Activated naive CD4-positive, alpha-beta T cell treated with anti-CD3 and anti-CD28 coated beads, Interleukin-2, amount 50 U/mL, for 72 hours (primary cell): Measurements from ENCODE around the gene CGB1. TPM values are rescaled to one million over a fixed set of nuclear protein-coding genes. Genes with fewer than 3 reads are reported as not detected.
"Not testable (repeated sequence)": the region's sequence is repeated elsewhere in the genome, so short reads cannot be mapped to it uniquely, and the experiment has no call there.

ENCODE experiments used
- ATAC-seq, 2 donors: fragments of 150-1000 bp; cut with Tn5 transposase; 2 replicates each; pipeline ENCODE4 v1.10.0; 2021; ENCODE audit warnings: mild to moderate bottlenecking in 2 of 2, moderate library complexity in 2 of 2
- DNase-seq, 2 donors: peaks; one replicate each; pipeline ENCODE4 v3.0.0; 2021 to 2022; ENCODE audit warnings: low spot score in 2 of 2
- H3K27ac Mint-ChIP-seq, 2 donors: one replicate each; pipeline ENCODE4 v1.8.0; 2022; ENCODE audit warnings: mild to moderate bottlenecking in 2 of 2, mixed read lengths in 2 of 2
- H3K36me3 Mint-ChIP-seq, 2 donors: one replicate each; pipeline ENCODE4 v1.8.0; 2022; ENCODE audit warnings: mixed read lengths in 2 of 2
- H3K9me3 Mint-ChIP-seq, 2 donors: one replicate each; pipeline ENCODE4 v1.8.0; 2022; ENCODE audit warnings: mixed read lengths in 2 of 2
- total RNA-seq, 2 donors: library from RNA; stranded (reverse); gene quantifications; one replicate each; pipeline ENCODE4 v1.2.3, GENCODE V29; 2022

The CGB1 gene
- total RNA-seq, result not detected

DNA sequence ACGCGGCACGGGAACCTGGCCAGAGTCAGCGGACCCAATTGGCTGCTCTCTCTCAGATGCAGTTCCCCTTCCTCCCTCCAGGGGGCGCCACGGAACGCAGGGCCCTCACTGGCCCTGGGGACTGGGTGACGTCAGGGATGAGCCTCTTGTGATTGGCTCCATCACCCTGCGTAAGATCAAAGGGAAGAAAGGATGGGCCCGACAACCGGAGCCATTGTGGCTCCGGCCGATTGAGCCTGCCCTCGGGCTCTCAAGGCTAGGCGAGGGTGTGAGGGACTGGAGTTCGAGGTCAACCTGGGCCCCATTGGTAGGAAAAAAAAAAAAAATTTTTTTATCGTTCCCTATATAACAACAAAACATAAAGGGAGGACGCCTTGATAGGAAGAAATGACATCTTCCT is at the start of gene CGB1:
CGB1 (minus strand) TSS at position 81 of the 400 bp plus-strand sequence. CDS start 184 bp downstream, outside the sequence.
- DNase-seq (peak in 1 of 2 donors; percentile 70), ATAC-seq (peak; percentile 61 to 81)
- not testable (repeated sequence) for H3K9me3 Mint-ChIP-seq, H3K36me3 Mint-ChIP-seq, H3K27ac Mint-ChIP-seq

DNA sequence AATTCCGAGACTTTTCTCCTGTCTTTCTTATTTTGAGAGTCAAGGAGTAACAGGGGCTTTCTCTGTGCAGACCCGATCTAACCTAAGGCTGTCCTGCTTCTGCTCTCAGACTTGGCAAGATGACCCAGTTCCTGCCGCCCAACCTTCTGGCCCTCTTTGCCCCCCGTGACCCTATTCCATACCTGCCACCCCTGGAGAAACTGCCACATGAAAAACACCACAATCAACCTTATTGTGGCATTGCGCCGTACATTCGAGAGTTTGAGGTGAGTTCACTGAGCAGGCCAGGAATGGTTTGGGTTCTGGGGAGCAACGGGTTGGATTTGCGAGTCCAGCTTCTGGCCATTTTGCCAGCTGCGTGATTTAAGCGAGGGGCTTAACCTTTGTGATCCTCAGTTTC is 49.6 kb upstream of the CGB1 start:
- ATAC-seq (no peak), DNase-seq (no peak)
- H3K27ac Mint-ChIP-seq, result peak overlapping the region; percentile 94 to 100
- peaks cover 31 to 32% of the 10 kb centered on the region in 2 donors for H3K36me3 Mint-ChIP-seq
- no peaks in the 10 kb centered on the region for H3K9me3 Mint-ChIP-seq

DNA sequence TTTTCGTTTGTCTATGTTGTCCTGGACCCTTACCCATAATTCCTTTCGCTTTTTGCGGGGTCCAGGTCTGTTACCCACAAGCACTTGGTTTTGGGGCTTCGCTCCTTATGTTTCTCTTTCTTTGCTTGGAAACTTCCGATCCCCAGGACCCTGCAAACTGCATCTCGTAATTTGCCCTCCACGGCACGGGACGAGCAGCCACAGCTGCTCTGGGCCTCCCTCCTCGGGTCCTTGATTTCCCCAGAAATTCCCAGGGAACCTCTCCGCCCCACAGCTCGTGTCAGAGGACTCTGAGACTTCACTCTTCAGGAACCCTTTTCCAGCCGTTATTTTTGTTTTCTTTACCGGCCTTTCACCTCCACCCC is 49.2 kb upstream of the CGB1 start:
- Mint-ChIP-seq H3K36me3 (peaks cover 28 to 31% of the 10 kb centered on the region in 2 donors), H3K9me3 (no peaks in the 10 kb centered on the region), H3K27ac (peak overlapping the region; percentile 94 to 100)
- ATAC-seq (no peak), DNase-seq (no peak)

DNA sequence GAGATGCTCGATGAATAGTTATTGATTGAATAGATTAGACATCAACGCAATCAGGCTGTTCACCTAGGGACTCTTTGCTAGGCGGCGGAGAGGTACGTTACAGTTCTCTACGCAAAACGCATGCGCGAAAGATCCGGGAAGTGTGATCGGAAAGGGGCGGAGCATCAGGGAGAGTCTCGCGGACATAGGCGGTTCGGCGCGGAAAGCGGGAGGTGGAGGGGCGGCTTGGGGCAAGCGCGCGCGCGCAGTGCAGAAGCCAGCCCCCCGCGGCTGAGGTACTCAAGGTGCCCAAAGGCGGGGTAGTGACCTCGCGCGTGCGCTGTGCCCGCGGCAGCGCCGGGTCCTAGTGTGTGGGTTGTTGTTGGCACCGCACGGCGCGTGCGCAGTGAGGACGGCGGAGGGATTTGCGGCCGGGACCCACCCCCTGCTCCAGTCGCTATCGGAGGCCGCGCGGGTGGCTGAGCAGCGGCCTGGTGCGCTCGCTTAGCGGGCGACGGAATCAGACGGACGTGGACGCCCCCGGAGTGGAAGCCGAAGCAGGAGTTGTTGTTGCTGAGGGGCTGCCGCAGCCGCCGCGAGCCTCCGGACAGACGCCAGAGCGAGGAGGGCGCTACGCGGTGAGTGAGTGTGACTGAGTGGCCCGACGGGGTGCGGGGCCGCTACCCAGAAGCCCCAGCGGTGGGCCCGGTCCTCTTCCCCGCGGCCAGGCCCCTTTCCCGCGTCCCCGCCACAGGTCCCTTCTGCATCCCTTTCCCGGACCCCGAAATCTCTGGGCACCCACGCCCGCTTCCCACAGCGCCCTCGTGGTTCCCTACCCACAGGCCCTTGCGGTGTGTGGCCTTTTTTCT is 48.5 kb upstream of the CGB1 start, which contains the start of gene SNRNP70:
SNRNP70 (plus strand) TSS at position 432 of the 848 bp plus-strand sequence. CDS start 964 bp downstream, outside the sequence.
- peak within 1 kb of the TSS; percentile 94 to 100 for H3K27ac Mint-ChIP-seq
- ATAC-seq, result peak; percentile 95 to 98
- H3K9me3 Mint-ChIP-seq, result no peaks in the 10 kb centered on the region
- peak; percentile 98 to 100 for DNase-seq
- peaks cover 22 to 25% of the 10 kb centered on the region in 2 donors for H3K36me3 Mint-ChIP-seq

DNA sequence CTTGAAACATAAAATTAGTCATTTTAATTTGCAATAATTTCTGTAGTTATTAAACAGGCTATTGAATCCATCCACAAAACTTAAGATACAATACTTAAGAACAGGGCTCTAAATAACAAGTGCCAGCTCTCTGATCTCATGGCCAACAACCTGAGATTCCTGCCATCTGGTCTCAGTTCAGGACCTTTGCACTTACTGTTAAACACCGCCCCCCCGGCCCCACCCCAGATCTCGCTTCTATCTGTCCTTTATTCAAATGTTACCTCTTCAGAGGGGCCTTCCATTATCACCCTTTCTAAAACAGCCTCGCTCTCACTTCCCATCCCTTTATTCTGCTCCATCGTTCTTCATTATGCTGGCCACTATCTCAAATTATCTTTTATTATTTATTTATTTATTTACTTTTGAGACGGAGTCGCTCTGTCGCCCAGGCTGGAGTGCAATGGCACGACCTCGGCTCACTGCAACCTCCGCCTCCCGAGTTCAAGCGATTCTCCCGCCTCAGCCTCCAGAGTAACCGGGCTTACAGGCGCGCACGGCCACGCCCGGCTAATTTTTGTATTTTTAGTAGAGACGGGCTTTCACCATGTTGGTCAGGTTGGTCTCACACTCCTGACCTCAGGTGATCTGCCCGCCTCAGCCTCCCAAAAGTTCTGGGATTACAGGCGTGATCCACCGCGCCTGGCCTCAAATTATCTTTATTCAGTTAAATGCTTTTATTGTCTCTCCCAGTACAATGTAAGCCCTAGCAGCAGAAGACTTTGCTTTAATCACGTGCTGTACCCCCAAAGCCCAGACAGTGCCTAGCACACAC is 47.7 kb upstream of the CGB1 start:
- H3K9me3 Mint-ChIP-seq, result no peaks in the 10 kb centered on the region
- H3K36me3 Mint-ChIP-seq, result peaks cover 19 to 23% of the 10 kb centered on the region in 2 donors
- no peak for ATAC-seq
- DNase-seq, result no peak
- H3K27ac Mint-ChIP-seq, result peak overlapping the region; percentile 94 to 100

DNA sequence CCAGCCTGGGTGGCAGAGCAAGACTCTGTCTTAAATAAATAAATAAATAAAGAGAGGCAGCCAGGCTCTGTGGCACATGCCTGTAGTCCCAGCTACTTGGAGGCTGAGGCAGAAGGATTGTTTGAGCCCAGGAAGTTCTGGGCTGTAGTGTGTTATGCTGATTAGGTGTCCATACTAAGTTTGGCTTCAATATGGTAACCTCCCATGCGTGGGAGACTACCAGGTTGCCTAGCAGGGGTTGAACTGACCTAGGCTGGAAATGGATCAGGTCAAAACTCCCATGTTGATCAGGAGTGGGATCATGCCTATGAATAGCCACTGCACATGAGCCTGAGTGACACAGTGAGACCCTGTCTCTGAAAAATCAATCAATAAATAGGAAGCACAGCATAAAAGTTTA is 44.6 kb upstream of the CGB1 start:
- H3K27ac Mint-ChIP-seq, result no peak overlapping the region
- no peaks in the 10 kb centered on the region for H3K9me3 Mint-ChIP-seq

DNA sequence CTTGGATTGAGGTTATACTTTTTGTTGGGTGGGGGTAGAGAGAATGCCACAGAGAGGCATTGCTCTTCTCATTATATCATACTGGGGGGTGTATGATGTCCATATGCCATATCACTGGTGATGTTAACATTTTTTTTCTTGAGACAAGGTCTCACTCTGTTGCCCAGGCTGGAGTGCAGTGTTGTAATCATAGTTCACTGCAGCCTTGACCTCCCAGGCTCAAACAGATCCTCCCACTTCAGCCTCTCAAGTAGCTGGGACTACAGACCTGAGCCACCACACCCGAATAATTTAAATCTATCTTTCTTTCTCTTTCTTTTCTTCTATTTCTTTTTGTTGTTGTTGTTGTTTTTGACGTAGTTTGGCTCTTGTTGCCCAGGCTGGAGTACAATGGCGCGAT is 43.7 kb upstream of the CGB1 start:
- DNase-seq (no peak), ATAC-seq (no peak)
- H3K36me3 Mint-ChIP-seq, result peaks cover 0 to 4% of the 10 kb centered on the region in 2 donors
- H3K9me3 Mint-ChIP-seq, result no peaks in the 10 kb centered on the region
- H3K27ac Mint-ChIP-seq, result no peak overlapping the region

More for the DNA sequence above, 44.6 kb upstream of the CGB1 start:
- DNase-seq, result no peak
- ATAC-seq, result no peak
- H3K36me3 Mint-ChIP-seq, result peaks cover 6 to 13% of the 10 kb centered on the region in 2 donors

DNA sequence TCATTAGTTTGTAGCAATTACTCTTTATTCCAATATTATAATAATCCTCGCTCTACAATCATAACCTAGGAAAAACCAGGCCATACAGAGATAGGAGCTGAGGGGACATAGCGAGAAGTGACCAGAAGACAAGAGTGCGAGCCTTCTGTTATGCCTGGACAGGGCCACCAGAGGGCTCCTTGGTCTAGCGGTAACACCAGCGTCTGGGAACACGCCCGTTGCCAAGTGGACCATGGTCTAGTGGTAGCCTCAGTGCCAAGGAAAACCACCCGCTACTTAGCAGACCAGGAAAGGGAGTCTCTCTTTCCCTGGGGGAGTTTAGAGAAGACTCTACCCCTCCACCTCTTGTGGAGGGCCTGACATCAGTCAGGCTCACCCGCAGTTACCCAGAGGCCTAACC is 38.2 kb upstream of the CGB1 start:
- H3K27ac Mint-ChIP-seq, H3K9me3 Mint-ChIP-seq, ATAC-seq, DNase-seq: not testable (repeated sequence)
- peaks cover 10 to 16% of the 10 kb centered on the region in 2 donors for H3K36me3 Mint-ChIP-seq

DNA sequence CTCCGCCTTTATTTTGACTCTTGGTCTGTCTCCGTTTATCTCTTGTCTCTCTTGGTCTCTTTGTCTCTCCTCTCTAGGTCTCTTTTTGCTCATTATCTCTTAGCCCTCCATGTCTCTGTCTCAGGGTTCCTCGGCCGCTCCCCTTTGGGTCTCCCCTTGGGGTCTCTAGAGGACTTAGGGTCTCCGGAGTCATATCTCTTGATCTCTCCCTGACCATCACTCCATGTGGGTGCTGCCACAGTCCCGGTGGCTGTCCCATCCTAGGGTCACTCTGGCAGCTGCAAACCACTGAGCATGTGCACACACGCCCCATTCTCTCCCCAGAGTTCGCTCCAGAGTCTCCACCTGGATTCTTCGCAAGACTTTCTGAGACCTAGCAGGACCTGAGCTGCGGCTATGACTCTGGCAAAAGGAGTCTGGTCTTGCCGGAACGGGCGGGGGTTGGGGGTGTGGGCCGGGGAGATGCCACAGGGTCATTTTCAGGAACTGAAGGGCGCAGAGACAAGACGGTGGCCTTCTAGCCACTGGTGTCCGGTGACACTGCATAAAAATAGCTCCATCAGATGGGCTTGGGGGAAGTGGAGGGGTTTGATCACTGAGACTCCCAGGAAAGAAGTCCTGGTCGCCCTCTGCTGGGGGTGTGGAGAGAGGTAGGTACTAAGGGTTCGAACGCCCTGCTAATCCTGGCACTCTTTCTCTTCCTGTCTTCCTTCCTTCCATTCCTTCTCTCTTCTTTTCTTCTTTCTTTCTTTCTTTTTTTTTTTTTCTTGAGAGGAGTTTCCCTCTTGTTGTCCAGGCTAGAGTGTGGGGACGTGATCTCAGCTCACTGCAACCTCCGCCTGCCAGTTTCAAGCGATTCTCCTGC is 37.1 kb upstream of the CGB1 start:
- H3K36me3 Mint-ChIP-seq, result peaks cover 10 to 22% of the 10 kb centered on the region in 2 donors
- no peak for DNase-seq
- H3K27ac Mint-ChIP-seq, result no peak overlapping the region
- H3K9me3 Mint-ChIP-seq, result peaks cover 0 to 8% of the 10 kb centered on the region in 2 donors
- no peak for ATAC-seq

DNA sequence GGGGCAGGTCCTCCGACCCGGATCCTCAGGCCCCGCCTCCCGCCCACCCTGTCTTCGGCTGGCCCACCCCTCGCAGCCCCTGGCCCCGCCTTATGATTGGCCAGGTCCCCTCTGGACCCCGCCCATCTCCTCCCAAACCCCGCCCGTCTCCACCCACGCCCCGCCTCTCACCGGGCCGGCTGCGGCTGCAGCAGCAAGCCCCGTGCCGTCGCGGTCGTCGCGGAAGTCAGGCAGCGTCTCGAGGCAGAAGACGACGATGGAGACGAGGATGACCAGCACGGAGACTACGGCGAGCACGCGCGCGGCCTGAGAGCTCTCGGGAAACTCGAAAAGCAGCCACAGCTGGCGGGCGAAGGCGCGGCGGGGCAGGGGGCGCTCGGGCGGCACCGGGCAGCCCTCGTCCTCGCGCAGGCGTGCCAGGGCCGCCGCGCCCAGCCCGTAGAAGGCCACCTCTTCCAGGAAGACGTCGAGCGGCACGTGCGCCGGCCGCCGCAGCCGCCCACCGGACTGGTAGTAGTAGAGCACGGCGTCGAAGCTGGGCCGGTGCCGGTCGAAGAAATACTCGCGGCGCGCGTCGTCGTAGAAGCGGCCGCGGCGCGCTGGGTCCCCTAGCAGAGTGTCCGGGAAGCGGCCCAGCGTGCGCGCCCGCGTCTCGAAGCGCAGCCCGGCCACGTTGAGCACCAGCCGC is 35.3 kb upstream of the CGB1 start:
- no peak for ATAC-seq
- no peak for DNase-seq
- H3K9me3 Mint-ChIP-seq, result peaks cover 0 to 8% of the 10 kb centered on the region in 2 donors
- no peak overlapping the region for H3K27ac Mint-ChIP-seq
- peaks cover 10 to 22% of the 10 kb centered on the region in 2 donors for H3K36me3 Mint-ChIP-seq

DNA sequence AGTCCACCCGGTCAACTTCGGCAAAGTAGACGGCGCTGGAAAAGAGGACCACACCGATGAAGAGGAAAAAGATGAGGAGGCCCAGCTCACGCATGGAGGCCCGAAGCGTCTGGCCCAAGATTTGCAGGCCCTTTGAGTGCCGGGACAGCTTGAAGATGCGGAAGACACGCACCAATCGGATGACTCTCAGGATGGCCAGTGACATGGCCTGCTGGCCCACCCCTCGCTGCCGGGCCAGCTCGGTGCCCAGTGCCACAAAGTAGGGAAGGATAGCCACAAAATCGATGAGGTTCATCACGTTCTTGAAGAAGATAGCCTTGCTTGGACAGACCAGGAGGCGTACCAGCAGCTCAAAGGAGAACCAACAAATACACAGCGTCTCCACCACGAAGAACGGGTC is 33.7 kb upstream of the CGB1 start:
- H3K36me3 Mint-ChIP-seq, result peaks cover 10 to 22% of the 10 kb centered on the region in 2 donors
- ATAC-seq, result no peak
- DNase-seq, result no peak
- H3K27ac Mint-ChIP-seq, result no peak overlapping the region
- peaks cover 0 to 8% of the 10 kb centered on the region in 2 donors for H3K9me3 Mint-ChIP-seq

DNA sequence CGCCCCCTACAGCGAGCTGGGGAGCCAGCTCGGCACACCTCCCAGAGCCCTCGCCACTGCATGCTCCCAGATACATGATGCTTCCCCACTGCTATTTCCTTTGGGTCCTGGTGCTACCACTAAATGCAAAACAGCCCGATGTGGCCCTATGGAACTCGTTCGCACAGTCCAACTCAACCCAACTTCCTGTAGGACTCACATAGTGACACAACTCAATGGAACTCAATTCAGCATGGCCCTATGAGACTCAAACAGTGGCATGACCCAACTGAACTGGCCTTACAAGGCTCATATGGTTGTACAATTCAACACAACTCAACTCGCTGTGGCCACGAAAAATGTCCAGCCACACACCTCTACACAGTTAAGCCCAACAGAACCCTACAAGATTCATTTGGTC is 32.3 kb upstream of the CGB1 start:
- DNase-seq (no peak), ATAC-seq (no peak)
- Mint-ChIP-seq H3K36me3 (peaks cover 10 to 22% of the 10 kb centered on the region in 2 donors), H3K9me3 (peaks cover 0 to 8% of the 10 kb centered on the region in 2 donors), H3K27ac (no peak overlapping the region)

DNA sequence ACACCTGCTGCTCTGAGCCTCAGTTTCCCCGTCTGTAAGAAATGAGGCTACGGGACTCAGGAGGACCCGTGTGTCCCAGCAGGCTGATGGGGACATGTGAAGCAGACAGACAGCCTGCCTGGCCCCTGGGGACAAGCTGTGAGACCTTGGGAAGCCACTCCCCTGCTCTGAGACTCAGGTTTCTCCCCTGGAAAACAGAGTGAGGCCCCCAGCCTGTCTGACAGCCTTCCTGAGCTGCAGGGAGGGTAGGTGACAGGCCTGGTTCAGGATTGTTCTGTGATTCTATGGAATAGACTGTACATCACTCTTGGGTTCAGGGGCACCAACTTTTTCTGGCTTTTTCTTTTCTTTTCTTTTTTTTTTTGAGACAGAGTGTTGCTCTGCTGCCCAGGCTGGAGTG is 30.9 kb upstream of the CGB1 start:
- H3K27ac Mint-ChIP-seq, result no peak overlapping the region
- peaks cover under 1 to 12% of the 10 kb centered on the region in 2 donors for H3K36me3 Mint-ChIP-seq
- H3K9me3 Mint-ChIP-seq, result peaks cover 0 to 8% of the 10 kb centered on the region in 2 donors
- no peak for ATAC-seq
- DNase-seq, result no peak

DNA sequence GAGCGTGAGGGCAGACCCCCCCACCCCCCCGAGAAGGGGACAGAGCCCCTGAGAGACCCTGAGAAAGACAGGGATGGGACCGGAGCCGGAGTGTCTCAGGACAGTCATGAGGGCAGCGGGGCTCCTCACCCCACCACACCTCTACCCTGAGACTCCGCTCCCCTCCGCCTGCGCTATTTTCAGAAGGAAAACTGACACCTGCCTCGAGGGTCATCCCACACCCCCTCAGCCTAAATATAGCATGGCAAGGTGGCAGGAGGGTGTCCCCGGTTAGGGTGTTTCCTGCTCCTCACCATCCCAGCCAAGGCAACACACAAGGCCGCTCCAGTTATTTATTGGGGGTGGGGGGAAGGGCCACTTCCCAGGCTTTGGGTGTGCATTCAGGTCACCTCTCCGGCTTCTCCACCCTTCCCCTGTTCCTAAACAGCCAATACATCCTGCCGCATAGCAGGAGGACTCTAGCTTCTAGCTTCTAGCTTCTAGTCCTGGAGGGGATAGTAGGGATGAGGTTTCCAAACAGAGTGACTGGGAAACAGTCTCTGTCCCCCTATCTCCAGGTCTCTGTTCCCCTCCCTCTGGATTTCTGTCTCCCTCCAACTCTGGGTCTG is 29.3 kb upstream of the CGB1 start:
- Mint-ChIP-seq H3K36me3 (peaks cover 0 to 12% of the 10 kb centered on the region in 2 donors), H3K27ac (no peak overlapping the region), H3K9me3 (peaks cover 0 to 8% of the 10 kb centered on the region in 2 donors)
- no peak for DNase-seq
- no peak for ATAC-seq

DNA sequence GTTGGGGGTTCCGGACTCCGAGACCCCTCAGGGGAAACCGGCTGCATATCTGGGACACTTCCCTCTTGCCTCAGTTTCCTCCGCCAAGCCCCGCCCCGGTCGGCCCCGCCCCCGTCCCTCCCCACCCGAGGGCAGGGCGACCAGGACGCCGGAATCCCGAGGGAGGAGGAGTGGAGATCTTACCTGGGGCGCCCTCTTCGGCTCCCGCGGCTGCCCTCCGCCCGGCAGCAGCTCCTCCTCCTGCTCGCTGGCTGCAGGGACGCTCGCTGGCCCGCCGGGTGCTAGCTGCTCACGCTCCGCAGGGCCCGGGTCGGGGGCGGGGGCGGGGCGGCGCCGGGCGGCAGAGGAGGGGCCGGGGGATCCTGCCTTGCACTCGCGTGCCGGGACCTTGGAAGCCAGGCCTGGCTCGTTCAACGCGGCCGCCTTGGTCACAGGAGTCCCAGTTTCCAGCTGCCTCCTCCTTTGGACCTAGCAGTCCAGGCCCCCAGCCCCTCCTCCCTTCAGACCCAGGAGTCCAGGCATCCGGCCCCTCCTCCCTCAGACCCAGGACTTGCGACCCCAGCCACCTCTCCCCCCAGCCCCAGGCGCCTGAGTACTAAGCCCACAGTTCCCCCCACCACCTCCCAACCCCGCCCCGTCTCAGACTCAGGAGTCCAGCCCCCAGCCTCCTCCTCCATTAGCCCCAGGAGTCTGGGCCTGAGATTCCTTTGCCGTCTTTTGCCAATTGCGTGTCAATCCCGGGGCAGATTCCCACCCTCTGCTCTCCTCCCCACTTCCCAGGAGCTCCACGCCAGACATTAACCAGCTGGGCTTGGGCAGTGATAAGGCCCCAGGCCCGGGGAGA is 28.3 kb upstream of the CGB1 start, which contains the start of gene NTF4:
NTF4 (minus strand) TSS at position 51 of the 844 bp plus-strand sequence. CDS start 2,821 bp downstream, outside the sequence.
- DNase-seq, result no peak
- peak; percentile 14 to 48 for ATAC-seq
- no peak within 1 kb of the TSS for H3K27ac Mint-ChIP-seq

More for the DNA sequence above, 28.3 kb upstream of the CGB1 start, which contains the start of gene NTF4:
- H3K9me3 Mint-ChIP-seq, result peaks cover 0 to 8% of the 10 kb centered on the region in 2 donors
- peaks cover 0 to 7% of the 10 kb centered on the region in 2 donors for H3K36me3 Mint-ChIP-seq
